DND-41 (cell line): ENCODE measurements around the gene GOPC.

Source experiments
- ATAC-seq: fragments of 200-7000 bp; cut with Tn5 transposase; 3 replicates; pipeline ENCODE4 v1.9.1; 2021; ENCODE audit warnings: low read depth; ENCODE audit not compliant: insufficient read depth
- DNase-seq: peaks from one replicate; pipeline ENCODE4 v3.0.0-alpha.2; 2020
- H2AFZ ChIP-seq: 2 replicates; pipeline ENCODE4 v1.6.0; 2012; ENCODE audit warnings: low read depth, low read length
- H3K27ac ChIP-seq: 2 replicates; pipeline ENCODE4 v1.5.1; 2012; ENCODE audit warnings: low read length, inconsistent platforms
- H3K27me3 ChIP-seq: fragments of 200-600 bp; sonication (generic); 2 replicates; pipeline ENCODE4 v1.6.0; 2012; ENCODE audit warnings: low read length, mild to moderate bottlenecking, inconsistent platforms; ENCODE audit not compliant: insufficient read depth, poor library complexity
- H3K36me3 ChIP-seq: 2 replicates; pipeline ENCODE4 v1.5.1; 2012; ENCODE audit warnings: low read length, inconsistent platforms; ENCODE audit not compliant: insufficient read depth
- H3K4me1 ChIP-seq: 2 replicates; pipeline ENCODE4 v1.5.1; 2012; ENCODE audit warnings: mild to moderate bottlenecking, low read length; ENCODE audit not compliant: insufficient read depth
- H3K4me2 ChIP-seq: 2 replicates; pipeline ENCODE4 v1.6.0; 2012; ENCODE audit warnings: mild to moderate bottlenecking, moderate library complexity, low read length, inconsistent platforms; ENCODE audit not compliant: insufficient read depth
- H3K4me3 ChIP-seq, 2 experiments: fragments of 200-600 bp in 1 of 2; shearing (Covaris generic) in 1 of 2; 2 replicates each; pipeline ENCODE4 v1.5.1; 2012 to 2016; ENCODE audit warnings: inconsistent platforms in 2 of 2, low read length in 2 of 2, mild to moderate bottlenecking in 2 of 2, low read depth in 1 of 2, moderate library complexity in 1 of 2
- H3K79me2 ChIP-seq: 2 replicates; pipeline ENCODE4 v1.6.0; 2012; ENCODE audit warnings: low read length, inconsistent platforms; ENCODE audit not compliant: insufficient read depth
- H3K9ac ChIP-seq: 2 replicates; pipeline ENCODE4 v1.6.0; 2012; ENCODE audit warnings: low read depth, mild to moderate bottlenecking, inconsistent platforms, low read length, moderate library complexity
- H3K9me3 ChIP-seq: 2 replicates; pipeline ENCODE4 v1.5.1; 2012; ENCODE audit warnings: low read length, moderate library complexity, mild to moderate bottlenecking, inconsistent platforms; ENCODE audit not compliant: insufficient read depth, severe bottlenecking
- H4K20me1 ChIP-seq: 2 replicates; pipeline ENCODE4 v1.6.0; 2012; ENCODE audit warnings: low read length; ENCODE audit not compliant: insufficient read depth
- CTCF ChIP-seq: IDR thresholded peaks from 2 replicates; pipeline ENCODE4 v1.5.1; 2012; ENCODE audit warnings: borderline replicate concordance, low read length, moderate library complexity, mild to moderate bottlenecking; ENCODE audit not compliant: poor library complexity, severe bottlenecking; ENCODE audit errors: extremely low read depth
- EZH2 ChIP-seq: IDR thresholded peaks from 3 replicates; pipeline ENCODE4 v1.6.1; 2012; ENCODE audit warnings: borderline replicate concordance, low read depth, mild to moderate bottlenecking, moderate library complexity, low read length, inconsistent platforms; ENCODE audit not compliant: severe bottlenecking

The GOPC gene

GRCh38 chr6:117533775-117534174 lies 68.5 kb downstream of the GOPC start:
- Histone ChIP-seq H3K27ac (no peak overlapping the region), H3K27me3 (peaks cover 8% of the 10 kb centered on the region), H2AFZ (no peak overlapping the region), H3K9ac (no peak overlapping the region), H3K4me2 (no peak overlapping the region), H3K4me1 (no peaks in the 10 kb centered on the region), H3K4me3 (no peak overlapping the region), H3K79me2 (no peaks in the 10 kb centered on the region), H4K20me1 (no peaks in the 10 kb centered on the region), H3K9me3 (no peaks in the 10 kb centered on the region), H3K36me3 (no peaks in the 10 kb centered on the region)
- no peak for DNase-seq
- no peak for ATAC-seq
- no peak for TF ChIP-seq CTCF
- TF ChIP-seq EZH2, result no peak

- H3K9ac ChIP-seq, result no peak overlapping the region
- H2AFZ ChIP-seq, result no peak overlapping the region
- no peaks in the 10 kb centered on the region for H3K79me2 ChIP-seq
- no peaks in the 10 kb centered on the region for H3K36me3 ChIP-seq
- no peaks in the 10 kb centered on the region for H3K4me1 ChIP-seq
- H3K27me3 ChIP-seq, result peaks cover 8% of the 10 kb centered on the region
- no peak for TF ChIP-seq CTCF
- TF ChIP-seq EZH2, result no peak
- H3K4me2 ChIP-seq, result no peak overlapping the region
- no peak overlapping the region for H3K4me3 ChIP-seq
- ATAC-seq (no peak), DNase-seq (no peak)
- H4K20me1 ChIP-seq, result no peaks in the 10 kb centered on the region
- no peaks in the 10 kb centered on the region for H3K9me3 ChIP-seq
- no peak overlapping the region for H3K27ac ChIP-seq
Measured at GRCh38 chr6:117531809-117532725, 70.2 kb downstream of the GOPC start.

GRCh38 chr6:117531346-117531745 lies 71.0 kb downstream of the GOPC start:
- Histone ChIP-seq H3K36me3 (no peaks in the 10 kb centered on the region), H4K20me1 (no peaks in the 10 kb centered on the region), H3K79me2 (no peaks in the 10 kb centered on the region), H3K27ac (no peak overlapping the region), H3K4me2 (no peak overlapping the region), H3K9me3 (no peaks in the 10 kb centered on the region), H3K4me3 (no peak overlapping the region), H2AFZ (no peak overlapping the region), H3K27me3 (peaks cover 8% of the 10 kb centered on the region), H3K9ac (no peak overlapping the region), H3K4me1 (no peaks in the 10 kb centered on the region)
- no peak for TF ChIP-seq CTCF
- no peak for TF ChIP-seq EZH2
- ATAC-seq (no peak), DNase-seq (no peak)
